CD14-positive monocyte (primary cell): ENCODE results near the gene LRP1-AS. TPM values are rescaled to one million over a fixed set of nuclear protein-coding genes. Genes with fewer than 3 reads are reported as not detected.

Experiments used
- DNase-seq, 3 donors: peaks; one replicate each; pipeline ENCODE4 v3.0.0-alpha.2; 2011 to 2022
- H2AFZ ChIP-seq: 2 replicates; pipeline ENCODE4 v1.6.0; 2012; ENCODE audit warnings: mild to moderate bottlenecking, low read depth, low read length, inconsistent platforms; ENCODE audit not compliant: insufficient read depth, poor library complexity, severe bottlenecking
- H3K27ac ChIP-seq, 2 donors: 1 replicate in 1 of 2; 2 replicates in 1 of 2; pipeline ENCODE4 v1.5.1; 2012 to 2013; ENCODE audit warnings: low read length in 2 of 2, control low read depth in 1 of 2, inconsistent platforms in 1 of 2, low read depth in 1 of 2, mild to moderate bottlenecking in 1 of 2
- H3K27me3 ChIP-seq, 2 donors: one replicate each; pipeline versions ENCODE4 v1.6.0 to v1.6.1; 2011 to 2013; ENCODE audit warnings: low read length in 2 of 2; ENCODE audit not compliant: control insufficient read depth in 2 of 2, insufficient read depth in 2 of 2
- H3K36me3 ChIP-seq, 2 donors: replicated peaks in 1 of 2; 1 replicate in 1 of 2; 2 replicates in 1 of 2; pipeline versions ENCODE4 v1.5.1 to v1.6.1; 2012 to 2013; ENCODE audit warnings: low read length in 2 of 2, control low read depth in 1 of 2, inconsistent platforms in 1 of 2, mild to moderate bottlenecking in 1 of 2; ENCODE audit not compliant: insufficient read depth in 2 of 2, control insufficient read depth in 1 of 2
- H3K4me1 ChIP-seq, 2 donors: 1 replicate in 1 of 2; 2 replicates in 1 of 2; pipeline versions ENCODE4 v1.5.1 to v1.6.1; 2012 to 2013; ENCODE audit warnings: low read length in 2 of 2, control low read depth in 1 of 2, inconsistent platforms in 1 of 2, mild to moderate bottlenecking in 1 of 2, moderate library complexity in 1 of 2; ENCODE audit not compliant: insufficient read depth in 2 of 2, control insufficient read depth in 1 of 2
- H3K4me2 ChIP-seq: replicated peaks from 2 replicates; pipeline ENCODE3; 2012; ENCODE audit warnings: low read length, moderate library complexity, mild to moderate bottlenecking; ENCODE audit not compliant: poor library complexity, severe bottlenecking; ENCODE audit errors: extremely low read depth
- H3K4me3 ChIP-seq, 3 experiments: fragments of 200-600 bp in 1 of 3; sonication (generic) in 1 of 3; replicated peaks in 1 of 3; 1 replicate in 2 of 3; 2 replicates in 1 of 3; pipeline ENCODE4 v1.5.1; 2011 to 2013; ENCODE audit warnings: low read length in 3 of 3, mild to moderate bottlenecking in 3 of 3, control low read depth in 2 of 3, low read depth in 2 of 3, inconsistent platforms in 1 of 3, moderate library complexity in 1 of 3
- H3K79me2 ChIP-seq: 2 replicates; pipeline ENCODE4 v1.6.0; 2012; ENCODE audit warnings: mild to moderate bottlenecking, control low read depth, inconsistent platforms, low read length, moderate library complexity; ENCODE audit not compliant: insufficient read depth
- H3K9ac ChIP-seq: 2 replicates; pipeline ENCODE4 v1.6.0; 2017; ENCODE audit warnings: low read length, mild to moderate bottlenecking; ENCODE audit not compliant: insufficient read depth, poor library complexity, severe bottlenecking
- H3K9me3 ChIP-seq, 2 donors: replicated peaks in 1 of 2; 1 replicate in 1 of 2; 2 replicates in 1 of 2; pipeline versions ENCODE4 v1.5.1 to v1.6.1; 2012 to 2013; ENCODE audit warnings: low read length in 2 of 2, control low read depth in 1 of 2; ENCODE audit not compliant: control insufficient read depth in 1 of 2, insufficient read depth in 1 of 2
- H4K20me1 ChIP-seq: 2 replicates; pipeline ENCODE4 v1.6.0; 2012; ENCODE audit warnings: mild to moderate bottlenecking, low read length, control low read depth, moderate library complexity; ENCODE audit not compliant: insufficient read depth
- H3K27ac Mint-ChIP-seq, 7 donors: one replicate each; pipeline ENCODE4 v1.8.0; 2020; ENCODE audit warnings: mild to moderate bottlenecking in 7 of 7, mixed read lengths in 7 of 7, moderate library complexity in 6 of 7, inconsistent platforms in 2 of 7
- H3K27me3 Mint-ChIP-seq, 3 donors: one replicate each; pipeline ENCODE4 v1.8.0; 2021 to 2022; ENCODE audit warnings: low read depth in 3 of 3, mild to moderate bottlenecking in 3 of 3, mixed read lengths in 3 of 3, moderate library complexity in 3 of 3, inconsistent platforms in 1 of 3
- H3K36me3 Mint-ChIP-seq, 2 donors: one replicate each; pipeline ENCODE4 v1.8.0; 2020; ENCODE audit warnings: mixed read lengths in 2 of 2, inconsistent platforms in 1 of 2, mild to moderate bottlenecking in 1 of 2
- H3K4me1 Mint-ChIP-seq: one replicate; pipeline ENCODE4 v1.8.0; 2020; ENCODE audit warnings: mild to moderate bottlenecking, mixed read lengths
- H3K4me3 Mint-ChIP-seq, 2 donors: one replicate each; pipeline ENCODE4 v1.8.0; 2020; ENCODE audit warnings: mild to moderate bottlenecking in 2 of 2, mixed read lengths in 2 of 2, moderate library complexity in 1 of 2
- H3K9me3 Mint-ChIP-seq, 7 donors: one replicate each; pipeline ENCODE4 v1.8.0; 2020 to 2022; ENCODE audit warnings: mixed read lengths in 7 of 7, mild to moderate bottlenecking in 6 of 7, moderate library complexity in 6 of 7, inconsistent platforms in 2 of 7
- CTCF ChIP-seq: fragments of 200-600 bp; IDR thresholded peaks from one replicate; pipeline ENCODE4 v1.8.0; 2022; ENCODE audit warnings: antibody characterized with exemption, mild to moderate bottlenecking
- WGBS: methylation state at CpG from one replicate; pipeline ENCODE4 v1.1.5; 2013; ENCODE audit warnings: missing lambda C conversion rate; ENCODE audit not compliant: insufficient coverage; 5-methylcytosine and 5-hydroxymethylcytosine counted together
- intact Hi-C, 2 donors: fragments of 100-400 bp; cut with micrococcal nuclease; formaldehyde crosslinking; loops; one replicate each; pipeline versions ENCODE4 v1.15.0 to v1.15.1; 2023
- polyA plus RNA-seq, 3 donors: library from polyadenylated mRNA; depleted of rRNA in 1 of 3; unstranded in 2 of 3; stranded (reverse) in 1 of 3; fragments of 300-500 nt in 2 of 3; fragments of >200 nt in 1 of 3; fragmentation: Illumina TruSeq in 2 of 3; gene quantifications; 1 replicate in 2 of 3; 2 replicates in 1 of 3; pipeline ENCODE4 v1.2.3, GENCODE V29; 2012 to 2021

The LRP1-AS gene
- polyA plus RNA-seq, 3 donors = 0.35 to 1.5 TPM; not detected in 1

- no peak for DNase-seq
- H3K27ac Mint-ChIP-seq = no peak overlapping the region
Measured at GRCh38 chr12:57177354-57177753, 29.9 kb upstream of the LRP1-AS start.

GRCh38 chr12:57176846-57177245 lies 29.4 kb upstream of the LRP1-AS start:
- H3K4me2 ChIP-seq = no peak overlapping the region
- peaks cover 94 to 98% of the 10 kb centered on the region in 2 donors for H3K36me3 ChIP-seq
- H3K4me1 ChIP-seq = no peaks in the 10 kb centered on the region
- no peak for DNase-seq
- no peak overlapping the region for H2AFZ ChIP-seq
- Mint-ChIP-seq H3K4me1 (peaks cover 5% of the 10 kb centered on the region), H3K27ac (peak overlapping the region in 1 of 7 donors; percentile 5), H3K27me3 (peaks cover 3 to 5% (median 4%) of the 10 kb centered on the region in 3 donors), H3K36me3 (peaks cover 92 to 100% of the 10 kb centered on the region in 2 donors), H3K9me3 (peaks cover 0 to 2% (median 0%) of the 10 kb centered on the region in 7 donors), H3K4me3 (no peak overlapping the region)
- no peak overlapping the region for H3K4me3 ChIP-seq
- no peak for TF ChIP-seq CTCF
- intact Hi-C loops = loop anchor here (1.0 to 5.0 kb wide), 2 partner anchors 53 to 110 kb away; no protein-coding TSS in a partner anchor
- no peaks in the 10 kb centered on the region for H3K27me3 ChIP-seq
- H3K79me2 ChIP-seq = no peaks in the 10 kb centered on the region
- peaks cover 97% of the 10 kb centered on the region for H4K20me1 ChIP-seq
- H3K9ac ChIP-seq = no peak overlapping the region
- no peak overlapping the region for H3K27ac ChIP-seq
- no peaks in the 10 kb centered on the region for H3K9me3 ChIP-seq
- 95% methylated on average over 5 of the region's 9 CpGs for WGBS

More at GRCh38 chr12:57177354-57177753, 29.9 kb upstream of the LRP1-AS start:
- no peak overlapping the region for H2AFZ ChIP-seq
- no peaks in the 10 kb centered on the region for H3K79me2 ChIP-seq
- no peak overlapping the region for H3K4me2 ChIP-seq
- H3K9me3 Mint-ChIP-seq = no peaks in the 10 kb centered on the region
- H3K4me1 ChIP-seq = no peaks in the 10 kb centered on the region
- WGBS = 98% methylated on average over 15 of the region's 16 CpGs
- intact Hi-C loops = loop anchor here in 1 of 2 donors (5.0 kb wide), 1 partner anchor 110 kb away; no protein-coding TSS in a partner anchor
- H3K36me3 Mint-ChIP-seq = peaks cover 95 to 100% of the 10 kb centered on the region in 2 donors
- H3K9me3 ChIP-seq = no peaks in the 10 kb centered on the region
- peaks cover 96 to 100% of the 10 kb centered on the region in 2 donors for H3K36me3 ChIP-seq
- no peak overlapping the region for H3K4me3 Mint-ChIP-seq
- no peak overlapping the region for H3K9ac ChIP-seq
- peaks cover 3 to 5% (median 4%) of the 10 kb centered on the region in 3 donors for H3K27me3 Mint-ChIP-seq
- peaks cover 5% of the 10 kb centered on the region for H3K4me1 Mint-ChIP-seq
- no peak overlapping the region for H3K27ac ChIP-seq
- no peak overlapping the region for H3K4me3 ChIP-seq
- H4K20me1 ChIP-seq = peaks cover 100% of the 10 kb centered on the region
- H3K27me3 ChIP-seq = no peaks in the 10 kb centered on the region
- no peak for TF ChIP-seq CTCF
